Neural progenitor cell (in vitro differentiated cells): ENCODE measurements around the gene NSG2. TPM values are rescaled to one million over a fixed set of nuclear protein-coding genes. Genes with fewer than 3 reads are reported as not detected.

Experiments
- DNase-seq: peaks from one replicate; pipeline ENCODE4 v3.0.0-alpha.2; 2016; ENCODE audit warnings: low spot score
- H2AFZ ChIP-seq: fragments of 200-600 bp; sonication (generic); replicated peaks from 2 replicates; pipeline ENCODE4 v1.6.1; 2016; ENCODE audit warnings: antibody characterized with exemption
- H3F3A ChIP-seq: fragments of 200-600 bp; sonication (generic); 2 replicates; pipeline ENCODE4 v1.6.1; 2016; ENCODE audit warnings: antibody characterized with exemption, low read depth
- H3K27ac ChIP-seq: fragments of 200-600 bp; sonication (generic); 2 replicates; pipeline ENCODE4 v1.5.1; 2016; ENCODE audit warnings: mild to moderate bottlenecking
- H3K27me3 ChIP-seq: fragments of 200-600 bp; sonication (generic); 2 replicates; pipeline ENCODE4 v1.6.1; 2016; ENCODE audit warnings: mild to moderate bottlenecking, moderate library complexity
- H3K36me3 ChIP-seq: fragments of 200-600 bp; sonication (generic); 2 replicates; pipeline ENCODE4 v1.5.1; 2016
- H3K4me1 ChIP-seq: fragments of 200-600 bp; sonication (generic); 2 replicates; pipeline ENCODE4 v1.6.1; 2016; ENCODE audit warnings: mixed run types
- H3K4me2 ChIP-seq: fragments of 200-600 bp; sonication (generic); 2 replicates; pipeline ENCODE4 v1.6.1; 2016
- H3K4me3 ChIP-seq: fragments of 200-600 bp; sonication (generic); 2 replicates; pipeline ENCODE4 v1.5.1; 2016
- H3K79me2 ChIP-seq: fragments of 200-600 bp; sonication (generic); 2 replicates; pipeline ENCODE4 v1.6.1; 2016; ENCODE audit warnings: low read depth
- H3K9ac ChIP-seq: fragments of 200-600 bp; sonication (generic); 2 replicates; pipeline ENCODE4 v1.6.1; 2016
- H3K9me3 ChIP-seq: fragments of 200-600 bp; sonication (generic); 2 replicates; pipeline ENCODE4 v1.5.1; 2016; ENCODE audit warnings: low read depth
- H4K20me1 ChIP-seq: fragments of 200-600 bp; sonication (generic); 2 replicates; pipeline ENCODE4 v1.6.1; 2016; ENCODE audit warnings: low read depth
- H3K27ac Mint-ChIP-seq: 3 replicates; pipeline ENCODE4 v1.8.0; 2021; ENCODE audit warnings: mixed read lengths
- H3K27me3 Mint-ChIP-seq: 2 replicates; pipeline ENCODE4 v1.8.0; 2022; ENCODE audit warnings: low read depth, mild to moderate bottlenecking, inconsistent platforms, moderate library complexity, mixed read lengths; ENCODE audit not compliant: insufficient read depth
- H3K36me3 Mint-ChIP-seq: 3 replicates; pipeline ENCODE4 v1.8.0; 2021; ENCODE audit warnings: mixed read lengths
- H3K4me1 Mint-ChIP-seq: 3 replicates; pipeline ENCODE4 v1.8.0; 2021; ENCODE audit warnings: mixed read lengths
- H3K4me3 Mint-ChIP-seq: 3 replicates; pipeline ENCODE4 v1.8.0; 2021; ENCODE audit warnings: mild to moderate bottlenecking, moderate library complexity, mixed read lengths
- H3K9me3 Mint-ChIP-seq: 3 replicates; pipeline ENCODE4 v1.8.0; 2020; ENCODE audit warnings: mixed read lengths
- EZH2 ChIP-seq: fragments of 200-600 bp; sonication (generic); IDR thresholded peaks from 2 replicates; pipeline ENCODE4 v1.6.1; 2017; ENCODE audit warnings: antibody characterized with exemption, mild to moderate bottlenecking, moderate library complexity
- EZH2phosphoT487 ChIP-seq: fragments of 200-600 bp; sonication (generic); IDR thresholded peaks from 2 replicates; pipeline ENCODE4 v1.6.1; 2017; ENCODE audit warnings: antibody characterized with exemption
- total RNA-seq: library from RNA; depleted of rRNA; stranded (reverse); fragments of >200 nt; gene quantifications from 2 replicates; pipeline ENCODE4 v1.2.3, GENCODE V29; 2015; ENCODE audit warnings: low replicate concordance
- TF ChIP-seq, protein P1 (sequence below): fragments of 200-600 bp; sonication (generic); IDR thresholded peaks from 2 replicates; pipeline ENCODE4 v1.5.1; 2017; ENCODE audit warnings: antibody characterized with exemption, mild to moderate bottlenecking

NSG2 gene
- total RNA-seq, 1 donor from 2014 or later = 0.11 TPM

DNA sequence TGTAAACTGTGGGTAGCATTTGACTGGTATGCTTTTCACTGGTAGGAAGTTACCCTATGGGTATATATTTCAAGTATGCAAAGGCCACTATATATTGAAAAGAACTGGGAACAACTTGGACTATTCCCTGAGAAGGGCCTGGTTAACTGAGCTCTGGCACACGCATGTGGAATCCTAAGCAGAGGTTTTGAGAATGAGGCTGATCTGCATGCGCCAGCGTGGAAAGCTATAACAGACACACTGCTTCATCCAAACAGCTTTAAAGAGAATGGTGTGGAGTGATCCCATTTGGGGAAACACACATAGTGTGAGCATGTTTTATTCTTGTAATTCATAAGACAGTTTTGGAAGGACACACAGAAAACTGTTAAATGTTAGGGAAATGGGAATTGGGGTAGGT lies 8.4 kb downstream of the NSG2 start:
- DNase-seq = no peak
- H3K9me3 ChIP-seq = no peaks in the 10 kb centered on the region
- H3K27me3 Mint-ChIP-seq = peaks cover 4% of the 10 kb centered on the region
- H3K36me3 ChIP-seq = no peaks in the 10 kb centered on the region
- no peak overlapping the region for H3K27ac ChIP-seq
- no peak overlapping the region for H3K4me3 Mint-ChIP-seq
- H3K79me2 ChIP-seq = no peaks in the 10 kb centered on the region
- no peaks in the 10 kb centered on the region for H3K27me3 ChIP-seq
- H3K4me2 ChIP-seq = no peak overlapping the region
- no peak overlapping the region for H3K4me3 ChIP-seq
- no peaks in the 10 kb centered on the region for H3F3A ChIP-seq
- no peaks in the 10 kb centered on the region for H3K36me3 Mint-ChIP-seq
- H3K4me1 Mint-ChIP-seq = no peaks in the 10 kb centered on the region
- no peak overlapping the region for H3K9ac ChIP-seq
- TF ChIP-seq EZH2 = no peak
- no peak for TF ChIP-seq EZH2phosphoT487
- TF ChIP-seq, protein P1, sequence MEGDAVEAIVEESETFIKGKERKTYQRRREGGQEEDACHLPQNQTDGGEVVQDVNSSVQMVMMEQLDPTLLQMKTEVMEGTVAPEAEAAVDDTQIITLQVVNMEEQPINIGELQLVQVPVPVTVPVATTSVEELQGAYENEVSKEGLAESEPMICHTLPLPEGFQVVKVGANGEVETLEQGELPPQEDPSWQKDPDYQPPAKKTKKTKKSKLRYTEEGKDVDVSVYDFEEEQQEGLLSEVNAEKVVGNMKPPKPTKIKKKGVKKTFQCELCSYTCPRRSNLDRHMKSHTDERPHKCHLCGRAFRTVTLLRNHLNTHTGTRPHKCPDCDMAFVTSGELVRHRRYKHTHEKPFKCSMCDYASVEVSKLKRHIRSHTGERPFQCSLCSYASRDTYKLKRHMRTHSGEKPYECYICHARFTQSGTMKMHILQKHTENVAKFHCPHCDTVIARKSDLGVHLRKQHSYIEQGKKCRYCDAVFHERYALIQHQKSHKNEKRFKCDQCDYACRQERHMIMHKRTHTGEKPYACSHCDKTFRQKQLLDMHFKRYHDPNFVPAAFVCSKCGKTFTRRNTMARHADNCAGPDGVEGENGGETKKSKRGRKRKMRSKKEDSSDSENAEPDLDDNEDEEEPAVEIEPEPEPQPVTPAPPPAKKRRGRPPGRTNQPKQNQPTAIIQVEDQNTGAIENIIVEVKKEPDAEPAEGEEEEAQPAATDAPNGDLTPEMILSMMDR = no peak
- H3K4me1 ChIP-seq = no peaks in the 10 kb centered on the region
- no peaks in the 10 kb centered on the region for H3K9me3 Mint-ChIP-seq
- no peak overlapping the region for H3K27ac Mint-ChIP-seq
- H2AFZ ChIP-seq = no peak overlapping the region
- no peaks in the 10 kb centered on the region for H4K20me1 ChIP-seq

DNA sequence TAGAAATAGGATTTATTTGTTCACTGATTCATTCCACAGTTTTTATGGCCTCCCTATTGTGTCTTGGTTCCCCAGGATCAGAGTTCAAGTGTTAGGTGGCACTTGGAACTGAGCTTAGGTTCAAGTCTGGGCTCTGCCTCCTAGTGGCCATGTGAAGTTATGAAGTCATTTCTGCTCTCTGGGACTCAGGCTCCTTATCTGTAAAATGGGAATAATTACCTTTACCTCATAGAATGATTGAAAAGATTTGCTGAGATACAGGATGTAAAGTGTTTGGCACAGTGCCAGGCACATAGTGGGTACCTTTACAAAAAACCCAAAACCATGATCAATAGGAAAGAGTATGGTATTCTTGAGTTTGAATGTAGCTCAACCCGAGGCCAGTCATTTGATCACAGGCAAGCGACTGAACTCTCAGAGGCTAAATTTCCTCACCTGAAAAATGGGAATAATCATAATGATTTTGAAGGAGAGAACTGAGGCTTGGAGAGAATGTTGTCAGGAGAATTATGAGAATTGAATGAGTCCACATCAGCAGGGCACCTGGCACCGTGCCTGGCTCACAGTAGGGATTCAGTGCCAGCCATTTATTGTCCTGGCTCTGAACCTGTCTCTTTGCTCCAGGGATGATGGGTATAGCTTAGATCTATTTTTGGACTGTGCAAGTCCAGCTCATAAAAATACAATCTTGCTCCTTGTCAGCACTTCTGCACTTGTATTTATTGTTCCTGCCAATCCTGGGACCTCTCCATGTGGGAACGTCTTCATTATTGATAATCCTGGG lies 10.8 kb downstream of the NSG2 start:
- Histone ChIP-seq H2AFZ (no peak overlapping the region), H3K9ac (no peak overlapping the region), H3K9me3 (no peaks in the 10 kb centered on the region), H3K4me3 (no peak overlapping the region), H4K20me1 (no peaks in the 10 kb centered on the region), H3K36me3 (no peaks in the 10 kb centered on the region), H3K27me3 (no peaks in the 10 kb centered on the region), H3F3A (no peaks in the 10 kb centered on the region), H3K4me1 (no peaks in the 10 kb centered on the region), H3K4me2 (no peak overlapping the region), H3K79me2 (no peaks in the 10 kb centered on the region), H3K27ac (no peak overlapping the region)
- no peak for TF ChIP-seq EZH2phosphoT487
- TF ChIP-seq, protein P1 = peak; percentile 34
- H3K36me3 Mint-ChIP-seq = no peaks in the 10 kb centered on the region
- H3K27ac Mint-ChIP-seq = no peak overlapping the region
- H3K4me3 Mint-ChIP-seq = no peak overlapping the region
- no peak for DNase-seq
- H3K9me3 Mint-ChIP-seq = no peaks in the 10 kb centered on the region
- no peaks in the 10 kb centered on the region for H3K4me1 Mint-ChIP-seq
- peaks cover 4% of the 10 kb centered on the region for H3K27me3 Mint-ChIP-seq

DNA sequence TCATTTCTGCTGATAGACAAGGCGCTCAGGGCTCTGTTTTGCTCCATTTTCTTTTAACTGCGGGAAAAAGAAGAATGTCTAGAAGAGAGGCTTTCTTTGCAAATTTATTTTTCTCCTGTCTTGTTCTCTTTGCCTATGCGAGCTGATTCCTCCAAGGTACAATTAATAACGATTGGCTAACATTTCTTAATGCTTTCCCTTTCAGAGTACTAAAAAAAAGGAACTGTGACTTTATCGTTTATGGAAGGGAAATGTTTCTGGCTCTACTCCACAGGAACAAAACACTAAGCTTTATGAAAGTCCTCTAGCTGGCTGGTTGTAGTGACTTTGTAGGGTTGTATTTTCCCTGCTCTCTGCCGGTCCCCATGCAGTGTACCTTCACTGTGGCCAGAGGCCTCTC lies 11.7 kb downstream of the NSG2 start:
- Histone ChIP-seq H3K4me3 (no peak overlapping the region), H2AFZ (no peak overlapping the region), H4K20me1 (no peaks in the 10 kb centered on the region), H3K27me3 (no peaks in the 10 kb centered on the region), H3K9me3 (no peaks in the 10 kb centered on the region), H3K27ac (no peak overlapping the region), H3K4me1 (no peaks in the 10 kb centered on the region), H3K36me3 (no peaks in the 10 kb centered on the region), H3F3A (no peaks in the 10 kb centered on the region), H3K4me2 (no peak overlapping the region), H3K79me2 (no peaks in the 10 kb centered on the region), H3K9ac (no peak overlapping the region)
- H3K9me3 Mint-ChIP-seq = no peaks in the 10 kb centered on the region
- no peaks in the 10 kb centered on the region for H3K36me3 Mint-ChIP-seq
- TF ChIP-seq EZH2 (no peak), EZH2phosphoT487 (no peak)
- TF ChIP-seq, protein P1 = no peak
- no peaks in the 10 kb centered on the region for H3K27me3 Mint-ChIP-seq
- H3K4me1 Mint-ChIP-seq = no peaks in the 10 kb centered on the region
- H3K27ac Mint-ChIP-seq = no peak overlapping the region
- DNase-seq = no peak
- no peak overlapping the region for H3K4me3 Mint-ChIP-seq
